ENCODE measurements around the gene TAOK1.

DNA sequence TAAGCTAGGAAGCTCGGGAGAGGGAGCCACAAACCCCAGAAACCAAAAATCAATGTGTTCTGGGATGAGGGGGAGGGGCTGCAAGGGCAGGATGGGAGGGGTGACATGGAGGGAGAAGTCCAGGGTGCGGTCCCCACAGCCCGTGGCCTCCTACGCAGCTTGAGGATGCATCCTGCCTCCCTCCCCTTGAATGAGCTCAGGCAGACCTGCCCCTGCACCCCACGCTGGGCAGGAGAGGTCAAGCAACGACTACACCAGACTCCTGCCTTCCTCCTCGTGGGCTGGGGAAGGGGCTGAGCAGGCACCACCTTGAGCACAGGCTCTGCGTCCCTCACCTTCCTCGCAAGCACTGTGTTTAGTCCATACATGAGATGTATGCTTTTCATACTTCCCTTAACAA is 206.6 kb downstream of the TAOK1 start:
- TF ChIP-seq, protein P1, sequence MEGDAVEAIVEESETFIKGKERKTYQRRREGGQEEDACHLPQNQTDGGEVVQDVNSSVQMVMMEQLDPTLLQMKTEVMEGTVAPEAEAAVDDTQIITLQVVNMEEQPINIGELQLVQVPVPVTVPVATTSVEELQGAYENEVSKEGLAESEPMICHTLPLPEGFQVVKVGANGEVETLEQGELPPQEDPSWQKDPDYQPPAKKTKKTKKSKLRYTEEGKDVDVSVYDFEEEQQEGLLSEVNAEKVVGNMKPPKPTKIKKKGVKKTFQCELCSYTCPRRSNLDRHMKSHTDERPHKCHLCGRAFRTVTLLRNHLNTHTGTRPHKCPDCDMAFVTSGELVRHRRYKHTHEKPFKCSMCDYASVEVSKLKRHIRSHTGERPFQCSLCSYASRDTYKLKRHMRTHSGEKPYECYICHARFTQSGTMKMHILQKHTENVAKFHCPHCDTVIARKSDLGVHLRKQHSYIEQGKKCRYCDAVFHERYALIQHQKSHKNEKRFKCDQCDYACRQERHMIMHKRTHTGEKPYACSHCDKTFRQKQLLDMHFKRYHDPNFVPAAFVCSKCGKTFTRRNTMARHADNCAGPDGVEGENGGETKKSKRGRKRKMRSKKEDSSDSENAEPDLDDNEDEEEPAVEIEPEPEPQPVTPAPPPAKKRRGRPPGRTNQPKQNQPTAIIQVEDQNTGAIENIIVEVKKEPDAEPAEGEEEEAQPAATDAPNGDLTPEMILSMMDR (conservative IDR thresholded peaks at IDR 0.05; ENCODE audit: low read depth, low read length): no peak
- no peak for TF ChIP-seq EZH2 (IDR thresholded peaks at IDR 0.05; ENCODE audit: borderline replicate concordance, low read depth, low read length, poor library complexity, severe bottlenecking)
